ENCODE results near the gene ZC3H13.
A peak's percentile ranks its signal among the peaks of the same experiment; 100 is the strongest.

ZC3H13 gene

DNA sequence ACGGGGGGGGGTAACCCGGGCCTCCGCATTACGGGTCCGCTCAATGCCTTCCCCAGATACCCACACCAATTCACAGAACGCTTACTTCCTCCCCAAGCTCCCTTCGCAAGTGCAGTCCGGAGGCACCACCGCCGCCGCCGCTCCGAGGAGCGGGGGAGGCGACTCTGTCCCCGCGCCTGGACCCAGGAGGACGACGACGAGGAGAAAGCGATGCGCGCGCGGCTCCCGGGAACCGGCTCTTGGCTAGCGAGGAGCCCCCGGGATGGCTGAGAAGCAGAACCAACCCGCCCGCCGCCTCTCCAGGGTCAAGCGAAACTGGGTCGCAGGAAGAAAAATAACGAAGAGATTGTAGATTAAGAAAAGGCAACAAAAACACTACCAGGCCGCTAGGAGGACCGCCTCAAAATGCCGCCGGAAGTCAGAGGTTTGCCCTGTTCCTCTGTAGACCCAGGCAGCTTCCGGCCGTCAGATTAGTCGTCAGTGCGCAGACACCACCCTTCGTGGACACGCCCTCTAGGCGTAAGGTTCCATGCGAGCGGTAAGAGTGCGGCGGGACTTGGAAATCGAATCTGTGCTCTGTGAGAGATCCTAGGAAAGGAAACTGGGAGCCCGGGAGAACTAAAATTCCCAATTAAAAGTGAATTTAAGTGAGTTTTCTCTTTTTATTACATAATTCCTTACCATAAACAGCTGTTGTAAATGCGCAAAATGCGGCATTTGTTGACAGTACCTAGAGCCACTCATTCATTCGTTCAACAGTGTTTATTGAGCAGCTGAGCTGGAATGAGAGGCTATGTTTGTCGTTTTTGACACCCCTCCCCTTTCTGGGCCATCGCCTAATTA, at the start of gene ZC3H13:
TSS of gene ZC3H13 (minus strand) at position 428 of the 843 bp plus-strand sequence. CDS start 7,239 bp downstream, outside the sequence.
- TF ChIP-seq, protein P1, sequence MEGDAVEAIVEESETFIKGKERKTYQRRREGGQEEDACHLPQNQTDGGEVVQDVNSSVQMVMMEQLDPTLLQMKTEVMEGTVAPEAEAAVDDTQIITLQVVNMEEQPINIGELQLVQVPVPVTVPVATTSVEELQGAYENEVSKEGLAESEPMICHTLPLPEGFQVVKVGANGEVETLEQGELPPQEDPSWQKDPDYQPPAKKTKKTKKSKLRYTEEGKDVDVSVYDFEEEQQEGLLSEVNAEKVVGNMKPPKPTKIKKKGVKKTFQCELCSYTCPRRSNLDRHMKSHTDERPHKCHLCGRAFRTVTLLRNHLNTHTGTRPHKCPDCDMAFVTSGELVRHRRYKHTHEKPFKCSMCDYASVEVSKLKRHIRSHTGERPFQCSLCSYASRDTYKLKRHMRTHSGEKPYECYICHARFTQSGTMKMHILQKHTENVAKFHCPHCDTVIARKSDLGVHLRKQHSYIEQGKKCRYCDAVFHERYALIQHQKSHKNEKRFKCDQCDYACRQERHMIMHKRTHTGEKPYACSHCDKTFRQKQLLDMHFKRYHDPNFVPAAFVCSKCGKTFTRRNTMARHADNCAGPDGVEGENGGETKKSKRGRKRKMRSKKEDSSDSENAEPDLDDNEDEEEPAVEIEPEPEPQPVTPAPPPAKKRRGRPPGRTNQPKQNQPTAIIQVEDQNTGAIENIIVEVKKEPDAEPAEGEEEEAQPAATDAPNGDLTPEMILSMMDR (IDR thresholded peaks at IDR 0.05; ENCODE audit: insufficient read depth, low read depth, low read length, missing control alignments), result peak; percentile 40
- H3K4me3 ChIP-seq (ENCODE audit: low read depth, low read length), result peak within 1 kb of the TSS; percentile 78

DNA sequence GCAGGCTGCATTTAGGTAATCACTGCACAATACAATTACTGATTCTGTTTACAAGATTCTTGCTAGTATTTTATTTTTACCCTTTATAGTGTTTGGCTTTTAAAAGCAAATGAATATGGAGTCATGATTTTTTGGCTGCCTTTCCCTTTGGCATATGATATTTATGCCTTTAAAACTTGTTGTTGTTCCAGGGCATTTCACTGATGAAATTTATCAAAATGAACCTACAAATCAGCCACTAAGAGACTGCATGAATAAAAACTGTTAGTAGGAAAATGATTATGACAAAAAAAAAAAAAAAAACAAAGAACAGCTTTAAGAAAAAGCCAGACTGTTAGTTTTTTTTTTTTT, 49.7 kb upstream of the ZC3H13 start:
- TF ChIP-seq, protein P1 (IDR thresholded peaks at IDR 0.05; ENCODE audit: insufficient read depth, low read depth, low read length, missing control alignments), result no peak
- DNase-seq (ENCODE audit: low read depth), result no peak
- H3K4me3 ChIP-seq (ENCODE audit: low read depth, low read length), result no peak overlapping the region

More for the DNA sequence above, at the start of gene ZC3H13:
- DNase-seq (ENCODE audit: low read depth), result peak; percentile 96

DNA sequence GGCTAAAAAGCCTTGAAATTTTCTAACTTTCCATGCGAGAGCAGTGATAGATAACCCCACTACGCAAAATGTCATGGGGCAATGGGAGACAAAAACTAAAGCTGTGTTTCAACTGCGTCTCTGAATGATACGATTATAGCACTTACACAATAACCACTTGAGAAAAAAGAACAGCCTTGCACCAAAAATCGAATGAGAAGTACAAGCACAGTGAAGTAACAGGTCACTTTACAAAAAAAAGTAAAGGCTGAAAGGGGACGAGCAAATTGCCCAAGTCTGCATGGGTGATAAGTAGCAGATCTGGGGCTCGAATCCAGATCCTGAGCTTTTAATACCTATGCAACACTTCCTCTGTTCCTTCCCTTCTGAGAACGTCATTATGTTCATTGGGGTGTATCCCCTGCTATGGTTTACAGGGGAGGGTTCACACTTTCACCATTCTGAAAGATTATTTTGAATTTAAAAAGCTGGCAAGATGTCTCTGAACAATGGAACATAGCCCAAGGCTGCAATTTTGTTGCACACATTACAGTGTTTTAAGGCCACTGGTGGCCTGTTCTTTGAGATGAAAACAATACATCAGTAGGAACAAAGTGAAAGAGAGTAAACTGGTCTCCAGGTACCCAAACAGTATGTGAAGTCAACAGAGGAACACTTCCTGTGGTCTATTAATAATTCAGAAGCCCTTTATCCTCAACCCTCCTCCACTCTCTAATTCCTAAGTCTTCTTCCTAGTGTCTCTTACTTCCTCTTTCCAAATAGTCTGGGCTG, 49.1 kb upstream of the ZC3H13 start:
- TF ChIP-seq, protein P1 (IDR thresholded peaks at IDR 0.05; ENCODE audit: insufficient read depth, low read depth, low read length, missing control alignments), result no peak
- H3K4me3 ChIP-seq (ENCODE audit: low read depth, low read length), result no peak overlapping the region
- peak; percentile 16 for DNase-seq (ENCODE audit: low read depth)

- TF ChIP-seq, protein P1 (IDR thresholded peaks at IDR 0.05; ENCODE audit: insufficient read depth, low read depth, low read length, missing control alignments), result no peak
- H3K4me3 ChIP-seq (ENCODE audit: low read depth, low read length), result no peak overlapping the region
- no peak for DNase-seq (ENCODE audit: low read depth)
Observed at GRCh38 chr13:46101002-46101401, 48.5 kb upstream of the ZC3H13 start.

DNA sequence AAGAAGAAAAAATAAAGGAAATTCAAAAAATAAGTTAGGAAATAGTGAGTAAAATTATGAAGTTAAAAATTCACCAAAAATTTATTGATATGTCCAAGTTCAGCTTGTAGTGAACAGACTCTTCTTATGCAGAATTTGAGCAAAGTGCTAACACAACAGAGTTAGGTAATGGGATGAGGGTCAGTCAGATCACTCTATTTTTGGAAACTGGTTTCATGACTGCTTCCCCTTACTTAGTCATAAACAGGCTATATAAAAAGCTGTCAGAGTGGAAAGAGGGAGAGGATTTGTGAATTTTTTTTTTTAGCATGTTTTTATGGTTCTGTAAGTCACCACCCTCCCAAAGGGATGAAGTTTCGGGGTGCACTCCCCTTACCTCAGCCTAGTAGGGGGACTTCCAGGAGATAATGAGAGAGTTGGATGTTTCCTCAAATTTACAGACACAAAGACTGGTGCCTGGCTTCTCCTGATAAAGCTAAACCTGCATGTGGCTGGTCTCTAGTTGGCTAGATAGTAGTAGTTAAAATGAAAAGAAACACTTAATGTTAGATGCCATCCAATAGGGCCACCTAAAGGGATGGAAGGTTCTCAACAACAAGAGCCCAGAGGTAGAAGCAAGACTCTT, 47.8 kb upstream of the ZC3H13 start:
- no peak overlapping the region for H3K4me3 ChIP-seq (ENCODE audit: low read depth, low read length)
- TF ChIP-seq, protein P1 (IDR thresholded peaks at IDR 0.05; ENCODE audit: insufficient read depth, low read depth, low read length, missing control alignments), result no peak
- peak; percentile 47 for DNase-seq (ENCODE audit: low read depth)

DNA sequence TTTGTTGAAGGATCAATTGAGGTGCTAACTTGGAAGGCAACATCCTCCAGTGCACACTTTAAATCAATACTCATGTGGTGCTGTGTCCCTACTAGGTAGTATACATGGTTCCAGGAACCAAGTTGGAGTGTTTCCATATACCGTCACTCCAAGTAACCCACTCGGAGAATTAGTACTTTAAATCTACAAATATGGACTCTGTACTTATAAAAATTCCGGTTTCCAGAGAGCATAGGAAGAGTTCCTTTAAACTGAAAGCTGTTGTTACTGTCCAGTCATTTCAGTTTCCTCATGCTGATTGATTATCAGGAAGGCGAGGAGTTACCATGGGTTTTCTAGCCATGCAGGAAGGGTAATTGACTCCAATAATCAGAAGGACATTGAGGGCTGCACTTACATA, 45.1 kb upstream of the ZC3H13 start:
- no peak for DNase-seq (ENCODE audit: low read depth)
- no peak overlapping the region for H3K4me3 ChIP-seq (ENCODE audit: low read depth, low read length)
- TF ChIP-seq, protein P1 (IDR thresholded peaks at IDR 0.05; ENCODE audit: insufficient read depth, low read depth, low read length, missing control alignments), result no peak
